GM21529 (cell line): ENCODE data around the gene MS4A5.
"Not testable (repeated sequence)": the region's sequence is repeated elsewhere in the genome, so short reads cannot be mapped to it uniquely, and the experiment has no call there.

Experiments
- ATAC-seq: cut with Tn5 transposase; IDR thresholded peaks from one replicate; pipeline ENCODE4 v1.9.1; 2021; ENCODE audit not compliant: unreplicated experiment

The MS4A5 gene, protein sequence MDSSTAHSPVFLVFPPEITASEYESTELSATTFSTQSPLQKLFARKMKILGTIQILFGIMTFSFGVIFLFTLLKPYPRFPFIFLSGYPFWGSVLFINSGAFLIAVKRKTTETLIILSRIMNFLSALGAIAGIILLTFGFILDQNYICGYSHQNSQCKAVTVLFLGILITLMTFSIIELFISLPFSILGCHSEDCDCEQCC

DNA sequence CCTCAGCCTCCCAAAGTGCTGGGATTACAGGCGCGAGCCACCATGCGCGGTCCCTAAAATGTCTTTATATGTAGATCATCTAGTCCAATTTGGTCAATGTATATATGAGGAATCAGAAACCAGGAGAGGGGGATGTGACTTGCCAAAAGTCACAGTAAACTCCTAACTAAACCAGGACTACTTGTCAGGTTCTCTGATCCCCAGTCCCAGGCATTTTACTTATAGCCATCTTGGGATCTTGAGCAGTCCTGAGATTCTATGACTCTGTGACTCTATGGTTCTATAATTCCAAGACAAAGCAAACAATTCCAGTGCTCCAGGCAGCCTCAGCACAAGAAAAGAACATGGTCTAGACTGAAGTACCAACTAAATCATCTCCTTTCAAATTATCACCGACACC, at the start of gene MS4A5:
Gene MS4A5, plus strand, starts transcription at position 301 of the 400 bp plus-strand sequence. CDS start 103 bp downstream, outside the sequence.
- no peak for ATAC-seq

DNA sequence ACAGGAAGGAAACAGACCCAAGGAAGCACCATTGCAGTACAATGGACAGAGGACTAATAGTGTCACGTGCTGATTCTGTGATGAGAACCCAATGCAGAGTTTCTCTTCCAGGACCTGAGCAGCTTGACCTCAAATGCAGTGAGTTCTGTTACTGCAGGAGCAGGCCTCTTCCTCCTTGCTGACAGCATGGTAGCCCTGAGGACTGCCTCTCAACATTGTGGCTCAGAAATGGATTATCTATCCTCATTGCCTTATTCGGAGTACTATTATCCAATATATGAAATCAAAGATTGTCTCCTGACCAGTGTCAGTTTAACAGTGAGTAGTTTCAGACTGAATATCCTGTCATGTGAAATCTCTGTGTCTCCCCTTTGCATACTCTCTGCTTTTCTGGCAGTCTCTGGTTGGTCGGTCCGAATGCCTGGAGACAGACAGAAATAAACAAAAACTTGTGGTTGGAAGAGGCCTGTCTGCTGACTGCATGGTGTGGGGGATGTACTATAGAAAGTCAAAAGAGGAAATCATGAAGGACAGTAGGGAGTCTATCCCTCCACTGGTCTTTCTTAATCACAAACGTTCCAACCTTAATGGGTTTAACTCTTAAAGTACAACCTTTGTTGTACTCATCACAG, 40.0 kb upstream of the MS4A5 start:
- ATAC-seq = peak; percentile 95

DNA sequence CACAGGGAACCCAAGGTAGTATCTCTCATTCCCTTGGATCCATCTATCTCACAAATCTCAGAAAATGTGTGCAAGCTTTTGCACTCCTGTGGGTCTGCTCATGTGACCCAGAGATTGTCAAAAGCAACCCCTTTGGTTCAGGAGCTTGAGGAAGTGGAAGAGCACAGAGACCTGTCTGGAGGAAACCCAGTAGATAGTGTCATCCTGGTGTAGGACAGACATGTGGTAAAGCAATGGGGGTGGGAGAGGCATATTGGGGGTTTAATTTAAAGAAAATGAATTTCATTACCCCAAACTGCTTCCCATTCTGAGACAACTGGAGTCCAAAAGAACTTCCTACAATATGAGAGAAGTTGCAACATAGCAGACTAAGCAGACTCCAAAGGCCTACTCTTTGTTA, 39.0 kb upstream of the MS4A5 start:
- no peak for ATAC-seq

DNA sequence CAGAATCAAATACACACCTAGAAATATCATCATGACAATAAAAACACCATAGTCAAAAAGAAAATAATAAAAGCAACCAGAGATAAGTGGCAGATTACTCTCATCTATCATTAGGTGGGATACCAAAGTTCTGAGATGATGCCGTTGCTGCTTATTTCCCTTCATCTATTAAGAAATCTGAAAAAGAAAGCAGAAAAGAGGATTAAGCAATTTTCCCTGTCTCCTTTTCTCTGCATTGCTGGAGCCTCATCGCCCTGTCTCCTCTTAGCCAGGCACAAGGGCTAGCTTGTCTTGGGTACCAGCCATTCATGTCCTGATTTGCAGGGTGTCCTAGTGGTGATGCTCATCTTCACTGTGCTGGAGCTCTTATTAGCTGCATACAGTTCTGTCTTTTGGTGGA, 37.0 kb upstream of the MS4A5 start:
- ATAC-seq = no peak

DNA sequence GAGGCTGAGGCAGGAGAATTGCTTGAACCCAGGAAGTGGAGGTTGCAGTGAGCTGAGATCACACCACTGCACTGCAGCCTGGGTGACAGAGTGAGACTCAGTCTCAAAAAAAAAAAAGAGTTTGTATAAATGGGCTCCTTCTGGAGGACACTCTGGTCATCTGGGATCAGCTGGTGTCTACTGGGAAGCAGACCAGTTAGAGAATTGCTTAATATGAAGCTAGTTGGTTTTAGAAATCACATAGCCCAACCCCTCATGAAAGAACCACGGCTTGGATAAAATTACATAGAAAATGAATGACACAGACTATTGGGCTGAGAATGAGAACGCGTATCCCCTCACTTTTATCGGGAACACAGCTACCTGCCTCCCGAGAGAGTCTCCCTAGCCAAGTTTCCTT, 36.4 kb upstream of the MS4A5 start:
- ATAC-seq = no peak

DNA sequence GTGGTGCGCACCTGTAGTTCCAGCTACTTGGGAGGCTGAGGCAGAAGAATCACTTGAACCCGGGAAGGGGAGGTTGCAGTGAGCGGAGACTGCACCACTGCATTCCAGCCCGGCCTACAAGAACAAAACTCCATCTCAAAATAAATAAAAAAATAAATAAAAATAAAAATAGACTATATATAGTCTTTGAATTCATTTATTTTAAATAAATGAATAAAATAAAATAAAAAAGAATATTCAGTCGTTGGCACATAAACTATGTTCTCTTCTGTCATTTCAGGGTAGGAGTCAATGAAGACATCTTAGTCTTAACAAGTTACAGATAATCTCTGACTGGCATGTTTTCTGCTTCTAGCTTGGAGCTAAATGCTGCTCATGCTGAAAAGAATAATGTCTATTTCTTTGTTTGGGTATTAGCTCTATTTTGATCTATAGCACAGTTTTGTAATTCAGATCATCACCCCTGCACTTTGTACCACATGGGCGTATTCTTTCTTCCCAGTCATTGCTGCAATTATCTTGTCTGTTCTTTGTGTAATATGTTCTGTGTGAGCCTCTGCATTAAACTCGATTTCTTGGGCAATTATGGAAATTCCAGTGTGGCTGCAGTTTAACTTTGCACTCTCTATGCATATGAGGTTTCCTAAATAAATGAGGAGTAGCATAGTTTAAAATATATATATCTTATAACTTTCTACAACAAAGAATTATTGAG, 34.5 kb upstream of the MS4A5 start:
- ATAC-seq = no peak

DNA sequence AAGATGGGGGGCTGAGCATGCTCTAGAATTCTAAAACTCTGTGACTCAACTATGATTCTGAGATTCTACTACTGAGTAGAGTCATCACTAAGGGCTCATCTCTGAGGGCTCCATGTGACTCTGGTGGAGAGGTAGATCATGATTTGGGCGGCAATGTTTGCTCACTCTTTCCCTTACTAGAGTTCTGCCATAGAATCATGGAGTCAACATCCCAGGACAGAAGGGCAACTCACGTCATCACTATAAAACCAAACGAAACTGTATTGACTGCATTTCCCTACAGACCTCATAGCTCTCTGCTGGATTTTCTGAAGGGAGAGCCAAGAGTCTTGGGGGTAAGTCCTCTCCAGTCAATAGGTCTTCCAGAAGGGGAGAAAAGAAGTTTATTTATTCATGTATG, 33.0 kb upstream of the MS4A5 start, which contains the start of gene MS4A14:
Gene MS4A14, plus strand, starts transcription at position 78 of the 400 bp plus-strand sequence. Its CDS starts 120 bp downstream, at position 198.
- ATAC-seq = peak; percentile 15

DNA sequence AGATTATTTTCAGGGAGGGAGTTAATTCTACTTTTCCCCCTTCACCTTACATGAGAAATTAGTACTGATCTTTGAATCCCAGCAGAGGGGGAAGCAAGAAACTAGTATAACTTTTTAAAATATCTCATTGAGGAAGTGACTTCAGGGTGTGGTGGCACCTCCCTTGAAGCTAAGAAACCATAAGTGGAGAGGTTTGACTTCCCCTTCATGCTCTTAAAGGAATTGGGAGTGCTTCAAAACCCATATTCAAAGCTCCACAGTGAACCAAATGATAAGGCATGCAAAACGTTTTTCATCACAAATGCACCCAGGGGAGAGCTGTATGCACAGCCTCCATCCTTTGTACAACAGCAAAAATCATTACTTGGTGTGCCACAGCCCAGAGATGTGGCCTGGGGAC, 32.6 kb upstream of the MS4A5 start:
- peak; percentile 79 for ATAC-seq

DNA sequence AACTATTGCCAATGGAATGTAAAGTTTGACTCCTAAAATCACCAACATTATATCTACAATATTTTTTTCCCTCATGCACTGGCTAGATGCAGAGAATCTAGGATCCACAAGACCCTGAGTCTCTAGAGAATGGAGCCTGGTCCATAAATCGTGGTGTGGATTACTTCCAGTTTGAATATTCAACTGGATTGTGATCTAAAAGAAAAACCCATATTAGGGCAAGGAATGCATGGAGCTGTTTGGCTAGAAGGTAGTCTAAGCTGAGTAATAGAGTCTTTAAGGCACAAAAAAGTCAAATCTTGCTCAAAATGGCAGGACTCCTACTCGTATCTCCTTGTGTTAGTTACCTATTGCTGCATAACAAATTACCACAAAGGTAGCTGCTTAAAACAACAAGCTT, 9.4 kb upstream of the MS4A5 start:
- no peak for ATAC-seq

DNA sequence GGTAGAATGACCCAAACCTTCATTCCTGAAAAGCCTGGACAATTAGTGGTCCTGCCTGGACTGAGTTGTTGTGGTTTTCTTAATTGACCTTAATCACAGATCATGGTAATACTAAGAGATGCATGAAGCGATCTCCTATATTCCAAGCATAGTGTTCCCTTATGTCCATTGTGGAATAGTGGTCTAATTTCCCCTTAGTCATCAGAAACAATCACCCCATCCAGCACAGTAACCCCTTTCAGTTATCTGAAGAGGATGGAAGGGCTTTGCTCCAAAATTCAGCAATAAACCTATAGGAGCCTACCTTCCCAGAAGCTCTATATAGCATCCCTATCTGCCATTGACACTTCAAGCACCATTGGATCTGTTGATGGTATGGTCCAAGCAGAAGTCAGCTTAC, 6.8 kb upstream of the MS4A5 start:
- no peak for ATAC-seq

DNA sequence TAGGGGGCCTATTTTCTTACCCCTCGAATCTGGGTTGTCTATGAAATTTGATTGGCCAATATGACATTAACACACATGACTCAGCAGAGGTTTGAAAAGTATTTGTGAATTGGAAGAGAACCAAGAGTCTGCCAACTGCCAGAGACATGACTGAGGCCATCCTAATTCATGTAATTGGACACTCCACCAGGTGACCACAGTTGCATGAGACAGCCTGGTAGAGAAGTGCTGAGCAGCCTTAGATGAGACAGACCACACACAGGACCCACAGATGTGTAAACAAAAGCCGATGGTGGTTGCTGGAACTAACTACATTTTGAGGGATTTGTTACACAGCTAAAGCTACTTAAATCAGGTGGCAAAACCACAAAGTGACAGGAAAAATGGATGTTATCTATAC, 855 bp upstream of the MS4A5 start:
- ATAC-seq = no peak

DNA sequence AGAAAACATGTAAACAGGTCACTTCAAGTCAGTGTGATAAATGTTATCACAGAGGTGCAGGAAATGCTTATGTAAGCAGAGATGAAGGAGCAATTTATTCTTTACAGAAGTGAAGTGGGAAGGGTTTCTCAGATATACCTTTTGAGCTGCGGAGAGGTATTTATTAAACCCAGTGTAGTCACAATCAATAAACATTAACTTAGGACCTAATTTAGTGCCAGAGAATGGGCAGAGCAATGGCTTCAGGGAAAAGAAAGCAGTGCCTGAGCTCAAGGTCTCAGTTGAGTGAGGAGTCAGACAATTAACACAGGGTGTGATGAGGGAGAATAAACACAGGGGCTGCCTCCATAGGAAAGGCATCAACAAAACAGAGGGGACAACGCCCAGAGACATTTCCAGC, 1.9 kb downstream of the MS4A5 start:
- no peak for ATAC-seq

DNA sequence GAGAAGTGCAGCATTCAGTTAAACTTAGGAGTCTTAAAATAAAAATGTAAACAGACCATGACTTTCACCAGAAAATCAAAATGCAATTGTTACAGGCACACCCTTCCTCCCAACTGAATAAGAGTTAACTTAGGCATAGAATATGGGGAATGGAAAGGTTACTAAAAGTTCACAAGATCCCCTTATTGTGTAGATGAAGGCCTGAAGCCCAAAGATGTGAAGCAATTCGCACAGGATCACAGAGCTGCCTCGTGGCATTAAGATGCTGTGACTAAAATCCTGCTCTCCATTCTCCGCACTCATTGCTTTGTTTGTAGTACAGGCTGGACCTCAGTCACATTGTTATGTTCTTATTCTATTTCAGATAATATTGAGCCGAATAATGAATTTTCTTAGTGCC, 4.0 kb downstream of the MS4A5 start:
- no peak for ATAC-seq

DNA sequence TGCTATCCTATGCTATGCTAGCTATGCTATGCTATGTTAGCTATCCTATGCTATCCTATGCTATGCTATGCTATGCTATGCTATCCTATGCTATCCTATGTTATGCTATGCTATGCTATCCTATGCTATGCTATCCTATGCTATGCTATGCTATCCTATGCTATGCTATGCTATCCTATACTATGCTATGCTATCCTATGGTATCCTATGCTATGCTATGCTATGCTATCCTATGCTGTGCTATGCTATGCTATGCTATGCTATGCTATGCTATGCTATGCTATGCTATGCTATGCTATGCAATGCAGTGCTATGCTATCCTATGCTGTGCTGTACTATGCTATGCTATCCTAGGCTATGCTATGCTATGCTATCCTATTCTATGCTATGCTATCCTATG, 17.7 kb downstream of the MS4A5 start:
- no peak for ATAC-seq

DNA sequence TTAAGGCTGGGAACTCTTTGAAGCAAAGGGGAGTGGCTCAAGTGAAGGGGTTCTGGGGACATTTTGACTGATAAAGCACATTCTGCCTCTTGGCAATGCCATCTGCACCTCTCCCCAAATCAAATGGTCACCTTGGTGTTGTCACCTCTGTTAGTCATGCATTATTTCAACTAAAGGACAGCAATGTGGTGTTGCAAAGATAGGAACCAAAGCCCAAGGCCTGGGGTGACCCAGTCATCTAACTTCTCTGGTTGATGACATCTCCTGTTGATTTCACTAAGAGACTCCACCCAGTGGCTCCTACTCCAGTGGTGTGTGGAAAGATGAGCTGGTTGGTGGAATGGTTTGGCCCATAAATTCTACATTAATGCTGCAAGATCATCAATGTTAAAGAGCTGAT, 18.5 kb downstream of the MS4A5 start:
- no peak for ATAC-seq

DNA sequence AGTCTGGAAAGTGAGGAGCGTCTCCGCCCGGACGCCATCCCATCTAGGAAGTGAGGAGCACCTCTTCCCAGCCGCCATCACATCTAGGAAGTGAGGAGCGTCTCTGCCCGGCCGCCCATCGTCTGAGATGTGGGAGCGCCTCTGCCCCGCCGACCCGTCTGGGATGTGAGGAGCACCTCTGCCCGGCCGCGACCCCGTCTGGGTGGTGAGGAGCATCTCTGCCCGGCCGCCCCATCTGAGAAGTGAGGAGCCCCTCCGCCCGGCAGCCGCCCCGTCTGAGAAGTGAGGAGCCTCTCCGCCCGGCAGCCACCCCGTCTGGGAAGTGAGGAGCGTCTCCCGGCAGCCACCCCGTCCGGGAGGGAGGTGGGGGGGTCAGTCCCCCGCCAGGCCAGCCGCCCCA, 21.8 kb downstream of the MS4A5 start:
- ATAC-seq = not testable (repeated sequence)

DNA sequence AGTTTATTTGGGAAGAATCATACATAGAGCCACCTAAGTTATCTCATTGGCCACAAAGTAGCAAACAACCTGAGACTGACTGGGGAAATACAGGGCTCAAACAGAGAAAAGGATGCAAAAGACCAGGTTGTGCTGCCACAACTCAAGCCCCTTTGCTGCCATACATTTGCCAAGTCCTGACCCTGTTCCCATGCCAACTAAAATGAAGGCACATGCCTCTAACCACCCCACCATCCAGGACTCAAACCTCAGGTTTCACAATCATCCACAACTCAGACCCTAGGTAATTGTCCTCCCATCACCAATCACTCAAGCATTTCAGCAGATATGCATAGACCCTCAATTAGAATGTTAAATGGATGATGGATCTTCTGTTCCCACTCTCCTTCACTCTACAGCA, 24.8 kb downstream of the MS4A5 start:
- no peak for ATAC-seq

DNA sequence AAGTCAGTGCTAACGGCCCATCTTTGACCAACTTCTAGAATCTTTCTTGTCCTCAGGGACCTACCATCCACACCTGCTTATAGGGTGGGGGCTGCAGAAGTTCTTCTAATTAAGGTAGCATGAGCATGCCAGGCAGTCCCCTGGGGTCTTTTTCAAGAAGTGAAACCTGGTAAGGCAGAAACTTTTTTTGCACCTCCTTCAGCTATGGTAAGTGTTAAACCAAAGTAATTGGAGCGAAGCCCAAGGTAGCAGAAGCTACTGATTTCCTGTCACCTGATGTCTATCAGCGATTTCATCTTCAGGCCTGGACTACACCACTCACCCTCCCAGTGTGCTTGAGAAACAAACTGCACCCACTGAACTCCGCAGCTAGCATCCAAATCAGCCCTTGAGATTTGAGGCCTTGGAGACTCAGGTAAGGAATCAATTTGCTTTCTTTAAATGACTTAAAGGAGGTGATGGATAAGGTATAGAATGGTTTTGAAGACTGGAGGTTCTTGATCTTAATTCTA, 26.2 kb downstream of the MS4A5 start, which contains the start of gene MS4A1:
Gene MS4A1, plus strand, starts transcription at position 317 of the 512 bp plus-strand sequence. CDS start 6,528 bp downstream, outside the sequence.
- peak; percentile 84 for ATAC-seq

DNA sequence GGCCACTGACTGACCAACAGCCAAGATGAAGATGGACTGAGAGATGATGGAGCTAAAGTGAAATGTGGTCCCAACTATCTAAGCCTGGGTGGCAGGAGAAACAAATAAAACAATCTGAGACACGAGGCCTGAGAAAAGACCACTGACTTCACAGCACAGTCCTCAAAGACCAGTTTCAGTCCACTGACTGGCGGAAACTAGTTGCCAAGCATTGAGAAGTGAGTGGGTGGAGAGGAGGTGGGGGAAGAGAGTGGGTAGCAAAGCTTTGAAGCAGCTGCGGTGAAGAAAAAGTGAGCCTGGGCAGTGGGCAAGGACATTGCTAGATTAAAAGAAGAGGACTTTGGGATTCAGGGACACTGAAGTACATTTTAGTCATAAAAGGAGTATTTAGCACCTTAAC, 28.2 kb downstream of the MS4A5 start:
- ATAC-seq = peak; percentile 40

DNA sequence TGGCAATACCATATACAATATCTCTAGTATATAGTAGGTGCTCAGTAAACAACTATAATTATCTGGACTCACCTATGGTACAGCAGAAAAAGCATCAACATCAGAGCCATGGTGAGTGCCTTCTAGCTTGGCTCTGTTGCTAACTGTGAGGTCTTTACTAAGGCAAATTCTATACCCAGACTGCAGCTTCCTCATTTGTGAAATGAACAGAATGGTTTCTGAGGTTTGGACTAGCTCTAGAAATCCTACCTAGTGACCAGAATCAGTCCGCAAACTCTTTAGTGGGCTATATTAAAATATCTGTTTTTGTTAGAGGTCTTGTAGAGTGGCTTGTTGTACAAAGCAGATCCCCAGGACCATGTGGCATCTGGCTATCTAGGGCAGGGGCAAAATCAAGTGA, 30.0 kb downstream of the MS4A5 start:
- peak; percentile 27 for ATAC-seq

DNA sequence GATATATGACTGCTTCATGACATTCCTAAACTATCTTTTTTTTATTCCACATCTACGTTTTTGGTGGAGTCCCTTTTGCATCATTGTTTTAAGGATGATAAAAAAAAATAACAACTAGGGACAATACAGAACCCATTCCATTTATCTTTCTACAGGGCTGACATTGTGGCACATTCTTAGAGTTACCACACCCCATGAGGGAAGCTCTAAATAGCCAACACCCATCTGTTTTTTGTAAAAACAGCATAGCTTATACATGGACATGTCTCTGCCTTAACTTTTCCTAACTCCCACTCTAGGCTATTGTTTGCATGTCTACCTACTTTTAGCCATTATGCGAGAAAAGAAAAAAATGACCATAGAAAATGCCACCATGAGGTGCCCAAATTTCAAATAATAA, 39.5 kb downstream of the MS4A5 start:
- ATAC-seq = no peak

DNA sequence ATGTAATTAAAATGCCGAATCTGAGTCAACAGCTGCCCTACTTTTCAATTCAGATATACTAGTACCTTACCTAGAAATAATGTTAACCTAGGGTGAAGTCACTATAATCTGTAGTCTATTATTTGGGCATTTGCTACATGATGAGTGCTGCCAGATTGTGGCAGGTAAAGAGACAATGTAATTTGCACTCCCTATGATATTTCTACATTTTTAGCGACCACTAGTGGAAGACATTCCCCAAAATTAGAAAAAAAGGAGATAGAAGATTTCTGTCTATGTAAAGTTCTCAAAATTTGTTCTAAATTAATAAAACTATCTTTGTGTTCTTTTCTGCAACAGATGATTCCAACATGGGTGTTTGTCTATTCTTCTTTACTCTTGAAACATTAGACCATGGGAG, 40.4 kb downstream of the MS4A5 start:
- ATAC-seq = no peak
